ENCODE data around the gene ARHGAP26. TPM values are rescaled to one million over a fixed set of nuclear protein-coding genes. Genes with fewer than 3 reads are reported as not detected.

Gene ARHGAP26
- total and polyA plus RNA-seq, 2 donors (not counting 1 experiment from before 2014, with no cell fraction given): 4.1 to 6.8 TPM

- Histone ChIP-seq H4K20me1 (ENCODE audit: control insufficient read depth, extremely low read depth, insufficient read depth, low read length) (no peaks in the 10 kb centered on the region), H3K4me2 (ENCODE audit: extremely low read depth, insufficient read depth, low read length) (no peak overlapping the region), H3K9me3 (ENCODE audit: control insufficient read depth, insufficient read depth, low read depth, low read length) (no peaks in the 10 kb centered on the region), H3K27me3 (ENCODE audit: control insufficient read depth, insufficient read depth, low read length) (no peaks in the 10 kb centered on the region), H3K4me1 (ENCODE audit: control insufficient read depth, extremely low read depth, insufficient read depth, low read length) (no peaks in the 10 kb centered on the region), H3K9ac (ENCODE audit: insufficient read depth, low read length) (no peak overlapping the region), H3K27ac (ENCODE audit: insufficient read depth, low read length) (no peak overlapping the region), H3K36me3 (ENCODE audit: control insufficient read depth, insufficient read depth, low read length) (no peaks in the 10 kb centered on the region), H2AFZ (ENCODE audit: low read length) (no peak overlapping the region), H3K4me3 (replicated peaks in 1 of 4; ENCODE audit: control extremely low read depth in 1 of 4, insufficient read depth in 1 of 4, low read depth in 3 of 4, low read length in 4 of 4) (no peak overlapping the region), H3K79me2 (ENCODE audit: control insufficient read depth, insufficient read depth, low read length) (no peaks in the 10 kb centered on the region)
- DNase-seq (ENCODE audit: low read depth in 2 of 2): no peak
- no peak for TF ChIP-seq EZH2 (IDR thresholded peaks at IDR 0.05; ENCODE audit: low read length, missing control alignments)
- TF ChIP-seq CTCF (conservative IDR thresholded peaks at IDR 0.05 in 1 of 2, IDR thresholded peaks at IDR 0.05 in 1 of 2; ENCODE audit: low read depth in 1 of 2, low read length in 2 of 2): no peak
These were observed 349.2 kb downstream of the ARHGAP26 start for GRCh38 chr5:143119291-143119769.

- Histone ChIP-seq H3K27me3 (ENCODE audit: control insufficient read depth, insufficient read depth, low read length) (no peaks in the 10 kb centered on the region), H3K4me2 (ENCODE audit: extremely low read depth, insufficient read depth, low read length) (no peak overlapping the region), H2AFZ (ENCODE audit: low read length) (no peak overlapping the region), H3K4me1 (ENCODE audit: control insufficient read depth, extremely low read depth, insufficient read depth, low read length) (no peaks in the 10 kb centered on the region), H3K36me3 (ENCODE audit: control insufficient read depth, insufficient read depth, low read length) (no peaks in the 10 kb centered on the region), H3K27ac (ENCODE audit: insufficient read depth, low read length) (no peak overlapping the region), H3K9ac (ENCODE audit: insufficient read depth, low read length) (no peak overlapping the region), H4K20me1 (ENCODE audit: control insufficient read depth, extremely low read depth, insufficient read depth, low read length) (no peaks in the 10 kb centered on the region), H3K4me3 (replicated peaks in 1 of 4; ENCODE audit: control extremely low read depth in 1 of 4, insufficient read depth in 1 of 4, low read depth in 3 of 4, low read length in 4 of 4) (no peak overlapping the region), H3K79me2 (ENCODE audit: control insufficient read depth, insufficient read depth, low read length) (no peaks in the 10 kb centered on the region), H3K9me3 (ENCODE audit: control insufficient read depth, insufficient read depth, low read depth, low read length) (no peaks in the 10 kb centered on the region)
- no peak for DNase-seq (ENCODE audit: low read depth in 2 of 2)
- TF ChIP-seq EZH2 (IDR thresholded peaks at IDR 0.05; ENCODE audit: low read length, missing control alignments): no peak
- TF ChIP-seq CTCF (conservative IDR thresholded peaks at IDR 0.05 in 1 of 2, IDR thresholded peaks at IDR 0.05 in 1 of 2; ENCODE audit: low read depth in 1 of 2, low read length in 2 of 2): no peak
These were observed 349.7 kb downstream of the ARHGAP26 start for GRCh38 chr5:143119881-143120341.

GRCh38 chr5:143120460-143121134, 350.4 kb downstream of the ARHGAP26 start:
- H3K9me3 ChIP-seq (ENCODE audit: control insufficient read depth, insufficient read depth, low read depth, low read length): no peaks in the 10 kb centered on the region

More at GRCh38 chr5:143120460-143121134, 350.4 kb downstream of the ARHGAP26 start:
- Histone ChIP-seq H3K27me3 (ENCODE audit: control insufficient read depth, insufficient read depth, low read length) (no peaks in the 10 kb centered on the region), H3K4me3 (replicated peaks in 1 of 4; ENCODE audit: control extremely low read depth in 1 of 4, insufficient read depth in 1 of 4, low read depth in 3 of 4, low read length in 4 of 4) (no peak overlapping the region), H3K27ac (ENCODE audit: insufficient read depth, low read length) (no peak overlapping the region), H3K79me2 (ENCODE audit: control insufficient read depth, insufficient read depth, low read length) (no peaks in the 10 kb centered on the region), H3K9ac (ENCODE audit: insufficient read depth, low read length) (no peak overlapping the region), H3K4me2 (ENCODE audit: extremely low read depth, insufficient read depth, low read length) (no peak overlapping the region), H3K36me3 (ENCODE audit: control insufficient read depth, insufficient read depth, low read length) (no peaks in the 10 kb centered on the region), H3K4me1 (ENCODE audit: control insufficient read depth, extremely low read depth, insufficient read depth, low read length) (no peaks in the 10 kb centered on the region), H2AFZ (ENCODE audit: low read length) (no peak overlapping the region), H4K20me1 (ENCODE audit: control insufficient read depth, extremely low read depth, insufficient read depth, low read length) (no peaks in the 10 kb centered on the region)
- no peak for DNase-seq (ENCODE audit: low read depth in 2 of 2)
- no peak for TF ChIP-seq EZH2 (IDR thresholded peaks at IDR 0.05; ENCODE audit: low read length, missing control alignments)
- TF ChIP-seq CTCF (conservative IDR thresholded peaks at IDR 0.05 in 1 of 2, IDR thresholded peaks at IDR 0.05 in 1 of 2; ENCODE audit: low read depth in 1 of 2, low read length in 2 of 2): no peak
